Panc1 (cell line): Measurements from ENCODE around the gene CASTOR1. TPM values are rescaled to one million over a fixed set of nuclear protein-coding genes. Genes with fewer than 3 reads are reported as not detected.

Experiments
- ATAC-seq: fragments of 200-7000 bp; cut with Tn5 transposase; 2 replicates; pipeline ENCODE4 v1.9.1; 2020; ENCODE audit warnings: mild to moderate bottlenecking, moderate library complexity
- BruUV-seq: library from RNA; stranded (reverse); fragments of 400-500 nt; replicated peaks from 2 replicates; lab custom pipeline; 2021; lab: Mats Ljungman, UMichigan
- CTCF ChIA-PET: fragments of 300-600 bp; sonication (Branson Sonifier 250); formaldehyde crosslinking; loops from one replicate; lab custom pipeline; 2022; ENCODE audit warnings: antibody characterized with exemption; lab: Charles Lee
- POLR2A ChIA-PET: fragments of 300-600 bp; sonication (Branson Sonifier 250); formaldehyde crosslinking; loops from one replicate; lab custom pipeline; 2022; ENCODE audit warnings: antibody characterized with exemption; lab: Charles Lee
- DNase-seq: peaks from one replicate; pipeline ENCODE4 v3.0.0-alpha.2; 2010; ENCODE audit warnings: low read depth, low spot score
- H3K27ac ChIP-seq: 2 replicates; pipeline ENCODE4 v1.5.1; 2011; ENCODE audit warnings: mild to moderate bottlenecking, low read length, inconsistent platforms
- H3K27me3 ChIP-seq: fragments of 200-500 bp; sonication (Bioruptor generic); 2 replicates; pipeline ENCODE4 v1.6.0; 2014; ENCODE audit warnings: low read length, inconsistent platforms; ENCODE audit not compliant: control insufficient read depth, insufficient read depth
- H3K36me3 ChIP-seq: fragments of 200-500 bp; sonication (Bioruptor generic); 2 replicates; pipeline ENCODE4 v1.5.1; 2014; ENCODE audit warnings: inconsistent platforms, mild to moderate bottlenecking, low read length, moderate library complexity; ENCODE audit not compliant: control insufficient read depth, insufficient read depth
- H3K4me1 ChIP-seq: 2 replicates; pipeline ENCODE4 v1.5.1; 2011; ENCODE audit warnings: inconsistent platforms, mild to moderate bottlenecking, low read length, moderate library complexity; ENCODE audit not compliant: control insufficient read depth, insufficient read depth
- H3K4me3 ChIP-seq, 2 experiments: 2 replicates each; pipeline ENCODE4 v1.5.1; 2011 to 2012; ENCODE audit warnings: low read depth in 2 of 2, low read length in 2 of 2, mild to moderate bottlenecking in 2 of 2, inconsistent platforms in 1 of 2, moderate library complexity in 1 of 2
- H3K9me3 ChIP-seq: fragments of 200-500 bp; sonication (Bioruptor generic); 2 replicates; pipeline ENCODE4 v1.5.1; 2014; ENCODE audit warnings: low read depth, mild to moderate bottlenecking, inconsistent platforms, low read length, moderate library complexity; ENCODE audit not compliant: control insufficient read depth, insufficient read depth
- CTCF ChIP-seq: fragments of 450-650 bp; IDR thresholded peaks from 2 replicates; pipeline ENCODE4 v1.5.1; 2017; ENCODE audit warnings: mild to moderate bottlenecking
- POLR2AphosphoS5 ChIP-seq: IDR thresholded peaks from 2 replicates; pipeline ENCODE4 v1.6.1; 2012; ENCODE audit warnings: mild to moderate bottlenecking, low read depth, low read length, moderate library complexity
- REST ChIP-seq, 2 experiments: IDR thresholded peaks; 2 replicates each; pipeline ENCODE4 v1.6.1; 2011 to 2012; ENCODE audit warnings: low read depth in 2 of 2, control low read depth in 1 of 2, low read length in 1 of 2, mild to moderate bottlenecking in 1 of 2, moderate library complexity in 1 of 2; ENCODE audit not compliant: insufficient read depth in 1 of 2
- SIN3A ChIP-seq: IDR thresholded peaks from 2 replicates; pipeline ENCODE4 v1.6.1; 2012; ENCODE audit warnings: low read depth, mild to moderate bottlenecking, low read length, moderate library complexity, borderline replicate concordance; ENCODE audit not compliant: insufficient read depth
- TCF7L2 ChIP-seq: IDR thresholded peaks from 2 replicates; pipeline ENCODE4 v1.6.1; 2011; ENCODE audit warnings: mild to moderate bottlenecking, low read depth, low read length, inconsistent platforms
- in situ Hi-C: cut with HindIII; loops from 2 replicates; pipeline ENCODE4 v1.10.0; 2016; ENCODE audit warnings: low sequenced_read_pairs, low pct_unique_long_range_greater_than_20kb
- intact Hi-C: fragments of 100-400 bp; cut with micrococcal nuclease; formaldehyde crosslinking; loops from one replicate; pipeline ENCODE4 v1.10.0; 2022; ENCODE audit not compliant: unreplicated experiment
- total RNA-seq: library from RNA; stranded (reverse); gene quantifications from one replicate; pipeline ENCODE4 v1.2.1, GENCODE V29; 2021; ENCODE audit not compliant: unreplicated experiment

Gene CASTOR1
- total RNA-seq, 1 experiment from 2014 or later: 6.7 TPM

DNA sequence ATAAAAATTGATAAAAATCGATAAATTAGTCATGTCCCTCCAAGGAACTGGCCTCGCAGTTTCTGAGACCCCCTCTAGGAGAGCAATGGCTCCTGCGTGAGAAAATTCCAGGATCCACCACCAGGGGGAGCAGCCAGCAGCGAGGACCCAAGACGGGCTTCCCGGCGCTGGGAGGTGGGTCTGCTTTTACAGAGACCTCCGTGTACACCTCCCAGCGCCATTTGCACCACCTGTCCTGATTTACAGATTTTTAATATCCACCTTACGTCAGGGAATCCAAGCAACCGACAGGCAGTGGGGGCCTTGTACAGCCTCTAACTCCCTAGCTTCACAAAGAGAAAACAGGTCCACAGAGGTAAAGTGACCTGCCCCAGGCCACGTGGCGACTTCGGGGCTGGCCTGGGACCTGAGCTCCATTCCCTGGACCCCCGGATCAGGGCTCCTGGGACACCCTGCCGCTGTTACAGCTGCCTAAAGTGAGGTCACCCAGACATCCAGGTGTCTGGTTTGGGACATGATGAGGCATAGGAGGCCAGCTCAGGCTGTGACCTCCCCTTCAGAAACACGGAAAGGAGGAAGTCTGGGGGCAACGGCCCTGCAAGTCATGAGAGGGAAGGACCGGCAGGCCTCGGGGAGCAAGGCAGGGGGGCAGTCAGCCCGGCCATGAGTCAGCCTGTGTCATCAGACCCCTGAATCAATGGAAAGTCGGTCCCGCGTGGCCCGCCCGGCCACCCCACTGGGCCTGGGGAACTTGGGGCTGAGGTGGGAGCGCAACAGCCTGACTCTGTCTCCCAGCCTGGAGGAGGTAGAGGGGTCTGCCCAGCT is 26.2 kb downstream of the CASTOR1 start:
- ChIA-PET POLR2A (no interaction called here), CTCF (interaction anchor here (0.5 to 1.2 kb wide), 2 partner anchors 25 to 59 kb away, joined by 4 to 8 read pairs; no protein-coding TSS in a partner anchor)
- Histone ChIP-seq H3K9me3 (no peaks in the 10 kb centered on the region), H3K4me1 (peaks cover 12% of the 10 kb centered on the region), H3K36me3 (no peaks in the 10 kb centered on the region), H3K27ac (peak overlapping the region; percentile 51; the same call in 1 of the 2 replicates), H3K27me3 (no peaks in the 10 kb centered on the region), H3K4me3 (peak overlapping the region in 1 of 2 experiments; percentile 7; a peak in 1 of 4 replicates)
- TF ChIP-seq CTCF: peak; percentile 96
- no peak for TF ChIP-seq TCF7L2
- TF ChIP-seq POLR2AphosphoS5: no peak
- TF ChIP-seq REST (IDR thresholded peaks at IDR 0.05; ENCODE audit: insufficient read depth in 1 of 2, low read depth in 2 of 2, low read length in 1 of 2): no peak
- no TSS peak for BruUV-seq
- DNase-seq (no peak), ATAC-seq (peak; percentile 64)
- intact Hi-C loops: no loop called here
- in situ Hi-C loops: no loop called here

DNA sequence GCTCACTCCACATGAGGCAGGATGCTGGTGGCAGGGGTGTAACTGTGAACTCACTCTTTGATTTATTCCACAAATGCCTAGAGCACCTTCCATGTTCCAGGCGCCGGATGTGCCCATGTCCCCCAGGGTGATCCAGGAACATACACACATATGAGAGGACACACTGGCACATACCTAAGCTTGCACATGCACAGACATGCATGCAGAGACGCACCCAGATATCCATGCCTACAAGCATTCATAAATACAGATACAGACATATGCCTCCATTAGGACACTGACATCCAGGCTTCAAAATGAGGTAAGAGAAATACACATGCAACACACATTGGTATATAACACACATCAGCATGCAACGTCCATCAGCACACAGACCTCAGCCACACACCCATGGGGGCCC is 27.2 kb downstream of the CASTOR1 start:
- peaks cover 13% of the 10 kb centered on the region for H3K4me1 ChIP-seq
- ChIA-PET CTCF (no interaction called here), POLR2A (no interaction called here)
- H3K27me3 ChIP-seq: no peaks in the 10 kb centered on the region
- DNase-seq (no peak), ATAC-seq (no peak)
- TF ChIP-seq TCF7L2 (no peak), POLR2AphosphoS5 (no peak), SIN3A (no peak), REST (IDR thresholded peaks at IDR 0.05; ENCODE audit: insufficient read depth in 1 of 2, low read depth in 2 of 2, low read length in 1 of 2) (no peak), CTCF (no peak)
- intact Hi-C loops: no loop called here
- no TSS peak for BruUV-seq
- no peaks in the 10 kb centered on the region for H3K36me3 ChIP-seq
- peak overlapping the region; percentile 48; the same call in 1 of the 2 replicates for H3K27ac ChIP-seq
- H3K9me3 ChIP-seq: no peaks in the 10 kb centered on the region
- in situ Hi-C loops: no loop called here
- H3K4me3 ChIP-seq: no peak overlapping the region
